GM12878 (cell line): ENCODE data around the gene TECPR1.

Experiments
- EP300 ChIP-seq, 2 experiments: fragments of 150-350 bp in 1 of 2; IDR thresholded peaks; 2 replicates each; pipeline ENCODE4 v1.6.1; 2011 to 2012; ENCODE audit warnings: low read depth in 2 of 2, low read length in 2 of 2, borderline replicate concordance in 1 of 2, improper control_type of control experiment in 1 of 2, inconsistent platforms in 1 of 2; ENCODE audit not compliant: control insufficient read depth in 1 of 2
- FOXM1 ChIP-seq: IDR thresholded peaks from 2 replicates; pipeline ENCODE4 v1.6.1; 2012; ENCODE audit warnings: low read depth, mild to moderate bottlenecking, inconsistent platforms, low read length, moderate library complexity
- HDAC2 ChIP-seq: fragments of 200-600 bp; sonication (generic); IDR thresholded peaks from 2 replicates; pipeline ENCODE4 v1.6.1; 2017
- IKZF1 ChIP-seq: fragments of 450-650 bp; conservative IDR thresholded peaks from 2 replicates; pipeline ENCODE4 v1.6.1; 2017; ENCODE audit warnings: antibody characterized with exemption, mild to moderate bottlenecking
- POLR2A ChIP-seq: IDR thresholded peaks from 2 replicates; pipeline ENCODE4 v1.6.1; 2011; ENCODE audit warnings: low read depth, mild to moderate bottlenecking, low read length
- POLR2AphosphoS5 ChIP-seq: IDR thresholded peaks from 2 replicates; pipeline ENCODE4 v1.6.1; 2011; ENCODE audit warnings: mild to moderate bottlenecking, low read length, inconsistent platforms
- YBX1 ChIP-seq: fragments of 450-650 bp; IDR thresholded peaks from 2 replicates; pipeline ENCODE4 v1.6.1; 2016; ENCODE audit warnings: antibody characterized with exemption
- TF ChIP-seq, protein P1 (sequence below): IDR thresholded peaks from 2 replicates; pipeline ENCODE4 v1.6.1; 2011; ENCODE audit warnings: low read depth, low read length, improper control_type of control experiment, borderline replicate concordance

DNA sequence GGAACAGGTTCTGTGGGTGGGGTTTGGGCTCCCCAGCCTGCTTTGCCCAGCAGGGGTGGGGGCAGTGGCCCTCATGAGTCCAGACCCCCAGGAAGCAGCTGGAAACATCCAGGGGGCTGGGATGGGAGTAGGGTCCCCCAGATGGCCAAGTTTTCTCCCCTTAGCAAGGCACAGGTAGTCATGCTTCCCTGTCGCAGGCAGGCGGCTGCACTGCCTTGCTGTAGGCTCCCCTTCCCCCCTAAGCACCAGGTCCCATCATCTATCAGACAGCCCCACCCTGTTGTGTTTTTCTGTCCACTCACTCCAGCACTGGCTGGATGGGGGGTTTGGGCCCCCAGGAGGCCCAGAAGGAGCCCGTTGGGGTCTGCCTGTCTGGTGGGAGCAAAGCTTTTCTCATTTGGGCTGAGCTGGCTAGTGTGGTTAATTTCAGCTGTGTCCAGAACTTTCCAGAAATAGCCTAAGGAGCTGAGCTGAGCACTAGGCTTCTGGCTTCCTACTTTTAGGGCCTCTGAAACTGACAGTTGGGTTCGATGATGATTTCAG lies 37.4 kb upstream of the TECPR1 start:
- TF ChIP-seq YBX1, result no peak
- no peak for TF ChIP-seq EP300 (IDR thresholded peaks at IDR 0.05; ENCODE audit: borderline replicate concordance in 1 of 2, control insufficient read depth in 1 of 2, low read depth in 2 of 2, low read length in 2 of 2)
- TF ChIP-seq FOXM1, result no peak
- no peak; the same call in 1 of the 2 replicates for TF ChIP-seq POLR2A
- TF ChIP-seq IKZF1, result no peak
- TF ChIP-seq, protein P1, sequence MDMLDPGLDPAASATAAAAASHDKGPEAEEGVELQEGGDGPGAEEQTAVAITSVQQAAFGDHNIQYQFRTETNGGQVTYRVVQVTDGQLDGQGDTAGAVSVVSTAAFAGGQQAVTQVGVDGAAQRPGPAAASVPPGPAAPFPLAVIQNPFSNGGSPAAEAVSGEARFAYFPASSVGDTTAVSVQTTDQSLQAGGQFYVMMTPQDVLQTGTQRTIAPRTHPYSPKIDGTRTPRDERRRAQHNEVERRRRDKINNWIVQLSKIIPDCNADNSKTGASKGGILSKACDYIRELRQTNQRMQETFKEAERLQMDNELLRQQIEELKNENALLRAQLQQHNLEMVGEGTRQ, result no peak
- TF ChIP-seq HDAC2, result no peak
- TF ChIP-seq POLR2AphosphoS5, result no peak
